Iris pigment epithelial cell (primary cell): ENCODE results near the gene NSG1.
A peak's percentile ranks its signal among the peaks of the same experiment; 100 is the strongest.
"Not testable (repeated sequence)": the region's sequence is repeated elsewhere in the genome, so short reads cannot be mapped to it uniquely, and the experiment has no call there.

Source experiments
- DNase-seq: peaks from one replicate; pipeline ENCODE4 v3.0.0-alpha.2; 2011; ENCODE audit warnings: low read depth

NSG1 gene

GRCh38 chr4:4416981-4417380, 30.1 kb downstream of the NSG1 start:
- no peak for DNase-seq

DNA sequence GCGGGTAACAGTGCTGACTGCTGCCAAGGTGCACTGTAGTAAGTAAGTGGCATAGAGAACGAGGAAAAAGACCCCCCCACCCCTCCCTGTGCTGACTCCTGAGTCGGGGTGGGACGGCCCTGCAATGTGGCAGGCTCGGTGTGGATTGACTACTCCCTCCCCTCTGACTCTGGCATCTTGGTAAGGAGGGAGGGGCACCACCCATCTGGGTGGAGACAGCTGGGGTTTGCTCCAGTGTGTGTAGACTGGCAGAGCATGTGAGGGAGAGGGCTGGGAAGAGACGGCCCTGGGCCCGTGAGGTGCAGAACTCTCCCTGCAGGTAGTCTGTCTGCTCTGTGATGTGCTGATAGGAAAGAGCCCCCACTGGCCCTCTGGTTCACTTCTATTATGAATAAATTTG, 31.0 kb downstream of the NSG1 start:
- DNase-seq = no peak

GRCh38 chr4:4418676-4419390, 31.9 kb downstream of the NSG1 start:
- DNase-seq = no peak

- no peak for DNase-seq
Observed at GRCh38 chr4:4419896-4420295, 33.0 kb downstream of the NSG1 start.

DNA sequence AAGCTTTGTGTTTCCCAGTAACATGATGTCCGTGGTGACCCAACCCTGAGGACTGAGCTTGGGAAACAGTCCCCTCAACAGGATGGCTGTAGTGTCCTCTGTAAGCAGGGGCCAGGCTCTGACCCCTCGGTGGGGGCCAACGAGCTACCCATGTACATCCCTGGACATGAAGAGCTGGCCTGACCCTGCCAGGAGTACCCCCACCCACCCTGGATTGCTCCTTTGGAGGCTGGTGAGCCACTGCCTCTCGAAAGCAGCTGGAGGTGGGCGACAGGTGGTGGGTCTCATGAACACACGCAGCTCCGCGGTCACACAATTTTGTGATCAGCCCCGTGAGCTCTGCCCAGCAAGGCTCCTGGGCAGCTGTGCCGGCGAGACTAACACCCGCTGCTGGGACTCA, 33.5 kb downstream of the NSG1 start:
- no peak for DNase-seq

DNA sequence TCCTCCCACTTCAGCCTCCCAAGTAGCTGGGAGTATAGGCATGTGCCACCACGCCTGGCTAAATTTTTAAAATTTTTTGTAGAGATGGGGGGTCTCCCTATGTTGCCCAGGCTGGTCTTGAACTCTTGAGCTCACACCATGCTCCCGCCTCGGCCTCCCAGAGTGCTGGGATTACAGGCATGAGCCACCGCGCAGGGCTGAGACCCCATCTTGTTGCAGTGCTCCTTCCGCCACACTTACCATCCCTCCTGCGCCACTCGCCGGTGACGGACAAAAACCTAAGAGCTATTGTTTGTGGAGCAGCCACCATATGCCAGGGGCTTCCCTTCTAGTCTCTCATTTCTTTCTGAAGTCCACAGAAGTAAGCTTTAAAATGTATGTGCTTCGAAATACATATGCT, 34.5 kb downstream of the NSG1 start:
- no peak for DNase-seq

DNA sequence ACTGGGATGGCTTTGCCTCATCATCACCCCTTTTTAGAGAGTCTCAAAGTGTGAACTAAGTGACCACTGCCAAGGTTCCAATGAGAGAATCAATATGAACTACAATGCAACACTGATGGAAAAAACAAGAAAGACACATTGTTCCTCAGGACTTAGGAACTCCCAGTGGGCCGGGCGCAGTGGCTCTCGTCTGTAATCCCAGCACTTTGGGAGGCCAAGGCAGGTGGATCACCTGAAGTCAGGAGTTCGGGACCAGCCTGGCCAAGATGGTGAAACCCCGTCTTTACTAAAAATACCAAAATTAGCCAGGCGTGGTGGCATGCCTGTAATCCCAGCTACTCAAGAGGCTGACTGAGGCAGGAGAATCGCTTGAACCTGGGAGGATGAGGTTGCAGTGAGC, 35.2 kb downstream of the NSG1 start:
- not testable (repeated sequence) for DNase-seq

GRCh38 chr4:4422856-4423499, 36.1 kb downstream of the NSG1 start:
- no peak for DNase-seq

DNA sequence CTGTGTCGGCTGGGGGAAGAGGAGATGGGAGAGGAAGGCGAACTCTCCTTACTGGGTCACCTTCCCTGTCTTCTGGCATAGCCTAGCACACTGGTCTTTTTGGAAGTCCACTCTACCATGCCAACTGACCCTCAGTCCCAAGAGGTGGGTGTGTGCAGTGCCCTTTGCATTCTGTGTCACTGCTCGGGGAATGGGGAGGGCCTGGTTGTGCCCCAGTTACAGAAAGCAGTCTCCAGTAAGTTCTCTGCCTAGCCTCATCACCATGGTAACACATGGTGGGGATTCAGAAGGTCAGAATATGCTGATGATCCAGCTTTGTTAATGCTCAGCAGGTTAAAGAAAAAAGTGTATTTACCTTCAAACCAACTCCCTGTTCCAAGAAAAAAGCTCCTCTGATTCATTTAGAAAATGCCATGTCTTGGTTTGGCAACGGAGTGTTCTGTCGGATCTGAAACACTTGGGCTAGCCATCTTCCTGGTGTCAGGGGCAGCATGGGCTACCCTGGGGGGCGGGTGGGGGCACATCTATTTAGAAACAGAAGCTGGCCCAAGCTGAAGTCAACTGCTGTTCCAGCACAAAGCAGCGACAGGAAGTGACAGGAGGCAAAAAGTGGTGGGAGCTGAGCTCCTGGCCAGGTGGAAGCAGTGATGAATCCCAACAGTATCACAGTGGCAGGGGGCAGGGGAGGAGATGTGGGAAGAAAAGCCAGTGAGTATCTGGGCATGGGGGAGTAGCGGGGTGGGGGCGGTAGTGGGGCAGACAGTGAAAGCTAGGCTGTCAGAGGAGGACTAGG, 37.0 kb downstream of the NSG1 start:
- DNase-seq = no peak

DNA sequence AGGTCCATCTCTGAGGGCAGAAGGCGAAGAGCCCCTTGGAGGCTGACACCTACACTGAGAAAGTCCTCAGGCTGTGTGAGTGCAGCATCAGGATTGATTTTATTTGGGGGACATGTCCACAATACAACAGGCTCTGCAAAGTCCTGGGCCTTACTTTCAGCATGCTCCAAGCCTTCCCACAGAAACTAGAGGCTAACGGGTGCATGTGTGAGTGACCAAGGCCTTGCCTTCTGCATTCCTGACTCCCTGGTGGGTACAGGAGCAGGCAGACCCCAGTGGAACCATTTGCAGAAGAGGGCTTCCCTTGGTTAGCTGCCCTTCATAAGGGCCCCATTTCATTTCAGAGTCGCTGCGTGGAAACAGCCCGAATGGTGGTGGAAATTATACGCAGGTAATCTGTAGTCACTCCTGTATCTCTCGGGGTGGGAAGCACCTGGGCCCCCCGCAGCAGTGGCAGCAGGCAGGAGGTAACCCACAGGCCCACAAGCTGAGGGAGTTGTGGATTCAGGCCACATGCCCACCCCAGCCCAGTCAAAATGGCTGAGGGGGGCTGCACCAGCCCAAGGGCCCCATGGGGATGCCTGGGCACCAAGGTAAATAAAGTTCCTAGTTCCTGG, 37.7 kb downstream of the NSG1 start:
- no peak for DNase-seq

DNA sequence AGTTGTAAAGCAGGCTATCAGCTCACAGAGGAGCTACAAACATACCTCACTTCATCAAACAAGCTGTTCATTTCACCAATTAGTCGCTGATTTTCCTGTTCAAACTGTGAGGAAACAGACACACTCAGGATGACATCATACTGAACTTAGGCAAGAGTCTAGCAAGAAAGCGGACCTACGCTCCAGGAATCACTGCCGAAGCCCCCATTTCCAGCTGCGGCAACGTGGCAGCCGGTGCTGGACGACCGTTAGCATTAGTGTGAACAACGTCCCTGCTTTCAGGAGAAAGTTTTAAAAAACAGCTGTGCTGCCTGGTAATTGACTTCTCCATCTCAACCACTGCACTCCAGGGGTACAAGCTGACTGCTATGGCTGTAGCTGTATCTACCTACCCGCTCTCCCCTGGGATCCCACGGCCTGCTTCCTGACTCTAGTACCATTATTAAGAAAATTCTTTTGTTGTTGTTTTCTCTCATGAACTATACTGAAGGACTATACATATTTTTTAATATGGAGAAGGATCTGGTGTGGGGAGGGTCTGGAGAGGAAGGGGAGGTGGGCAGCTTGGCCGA, 38.3 kb downstream of the NSG1 start:
- DNase-seq = no peak

- no peak for DNase-seq
Observed at GRCh38 chr4:4425696-4426095, 38.8 kb downstream of the NSG1 start.

- DNase-seq = no peak
Observed at GRCh38 chr4:4426511-4427120, 39.7 kb downstream of the NSG1 start.

DNA sequence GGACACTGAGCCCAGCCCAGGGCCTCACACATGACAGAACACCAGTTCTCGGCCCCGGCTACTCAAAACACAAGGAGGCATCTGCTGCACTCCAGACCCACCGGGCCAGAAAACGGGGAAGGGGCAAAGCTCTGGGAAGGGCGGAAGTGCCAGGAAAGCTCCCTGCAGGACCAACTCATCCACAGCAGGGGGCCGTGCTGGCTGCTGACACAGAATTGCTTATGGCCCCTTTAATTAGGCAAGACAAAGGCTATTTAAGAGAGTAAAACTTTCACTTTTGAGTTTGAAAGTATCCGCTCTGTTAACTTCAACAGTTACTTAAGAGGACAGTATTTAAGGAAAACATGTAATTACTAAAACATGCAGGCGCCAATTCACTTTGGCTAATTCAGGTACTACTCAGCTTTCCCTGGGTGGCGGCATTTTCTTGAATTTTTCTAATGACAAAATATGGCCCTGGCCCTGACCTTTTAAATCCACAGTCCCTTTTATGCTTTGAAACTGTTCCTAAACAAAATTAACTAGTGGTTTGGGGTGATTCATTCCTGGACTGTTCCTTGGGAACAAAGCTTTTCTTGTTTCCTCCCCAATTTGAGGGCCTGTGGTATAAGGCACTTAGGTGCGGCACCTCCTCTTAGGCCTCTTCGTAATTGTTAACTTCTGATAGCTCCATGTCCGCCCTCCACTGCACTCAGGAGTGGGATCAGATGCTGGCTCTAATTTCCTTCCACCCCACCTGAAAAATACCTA, 40.4 kb downstream of the NSG1 start:
- peak; percentile 14 for DNase-seq

- DNase-seq = no peak
Observed at GRCh38 chr4:4427886-4428285, 41.0 kb downstream of the NSG1 start.

DNA sequence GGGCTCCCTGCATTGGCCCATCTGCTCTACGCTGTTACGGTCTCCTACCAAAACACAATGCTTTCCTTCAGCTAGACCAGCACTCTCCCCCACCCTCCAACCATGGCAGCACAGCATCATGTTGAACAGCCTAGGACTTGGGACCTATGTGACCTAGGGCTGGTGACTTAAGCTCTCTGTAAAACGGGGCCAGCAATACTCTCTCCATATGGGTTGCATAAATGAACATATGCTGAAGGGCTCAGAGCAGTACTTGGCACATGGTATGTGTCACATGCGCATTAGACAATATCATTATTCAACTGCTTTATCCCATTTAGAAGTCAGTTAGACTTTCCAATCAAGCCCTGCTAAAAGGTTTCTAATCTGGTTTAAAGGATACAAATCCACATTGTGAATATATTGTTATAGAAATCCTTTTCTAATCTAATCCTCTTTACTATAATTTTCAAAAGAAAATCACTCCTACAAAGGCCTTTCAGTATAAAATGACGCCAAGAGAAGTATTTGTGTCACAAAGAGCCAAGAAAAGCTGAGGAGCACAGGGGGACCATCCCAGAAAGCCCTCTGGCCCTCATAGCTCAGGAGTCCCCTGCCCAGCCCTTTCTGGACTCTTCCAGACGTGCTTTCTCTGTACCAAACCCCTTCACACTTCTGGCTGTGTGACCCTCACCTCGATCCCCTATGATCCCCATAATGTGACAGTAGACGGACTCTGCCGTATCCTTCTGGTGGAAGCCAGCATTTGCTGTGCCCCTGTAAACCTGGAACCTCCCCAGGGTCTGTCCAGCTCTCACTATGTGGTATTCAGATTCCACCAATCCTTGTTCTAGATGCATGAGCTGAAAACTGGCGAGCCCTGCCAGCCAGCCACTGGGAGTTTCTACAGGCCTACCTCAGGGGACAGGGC, 42.3 kb downstream of the NSG1 start:
- DNase-seq = no peak

GRCh38 chr4:4430492-4431195, 43.7 kb downstream of the NSG1 start:
- DNase-seq = peak; percentile 83

- no peak for DNase-seq
Observed at GRCh38 chr4:4432341-4433125, 45.6 kb downstream of the NSG1 start.

GRCh38 chr4:4433941-4434340, 47.0 kb downstream of the NSG1 start:
- no peak for DNase-seq
